Breast epithelium (tissue), 4 donors: ENCODE results near the gene ABTB2. TPM values are rescaled to one million over a fixed set of nuclear protein-coding genes. Genes with fewer than 3 reads are reported as not detected.

Source experiments
- DNase-seq, 2 donors: peaks; one replicate each; pipeline ENCODE4 v3.0.0-alpha.2; 2019; ENCODE audit warnings: low spot score in 2 of 2
- H3K27ac ChIP-seq, 2 donors: fragments of 200-600 bp; sonication (generic) in 1 of 2; one replicate each; pipeline ENCODE4 v1.5.1; 2016 to 2019; ENCODE audit warnings: mild to moderate bottlenecking in 1 of 2
- H3K27me3 ChIP-seq, 2 donors: fragments of 200-600 bp; sonication (generic) in 1 of 2; one replicate each; pipeline versions ENCODE4 v1.5.1 to v1.6.0; 2017 to 2019; ENCODE audit warnings: control low read depth in 1 of 2, mild to moderate bottlenecking in 1 of 2
- H3K36me3 ChIP-seq: fragments of 200-600 bp; one replicate; pipeline ENCODE4 v1.5.1; 2019
- H3K4me1 ChIP-seq, 2 donors: fragments of 200-600 bp; sonication (generic); one replicate each; pipeline ENCODE4 v1.5.1; 2016 to 2019; ENCODE audit warnings: control low read depth in 1 of 2
- H3K4me3 ChIP-seq, 3 donors: fragments of 200-600 bp; sonication (generic); 1 replicate in 2 of 3; 2 replicates in 1 of 3; pipeline ENCODE4 v1.5.1; 2016 to 2019; ENCODE audit warnings: mild to moderate bottlenecking in 3 of 3, moderate library complexity in 2 of 3
- H3K9me3 ChIP-seq, 2 donors: fragments of 200-600 bp; sonication (generic) in 1 of 2; one replicate each; pipeline ENCODE4 v1.5.1; 2016 to 2019; ENCODE audit warnings: control low read depth in 1 of 2
- POLR2A ChIP-seq: fragments of 450-650 bp; IDR thresholded peaks from one replicate; pipeline ENCODE4 v1.6.1; 2016; ENCODE audit warnings: antibody characterized with exemption, mild to moderate bottlenecking, moderate library complexity
- POLR2AphosphoS5 ChIP-seq, 3 donors: sonication (generic); formaldehyde crosslinking; IDR thresholded peaks; one replicate each; pipeline ENCODE4 v1.6.1; 2017; ENCODE audit warnings: antibody characterized with exemption in 3 of 3
- intact Hi-C: fragments of 100-400 bp; cut with DNase I; formaldehyde crosslinking; loops from one replicate; pipeline ENCODE4 v1.15.1; 2023; ENCODE audit warnings: low total_unique reads
- total RNA-seq, 3 donors: library from RNA; depleted of rRNA; stranded (reverse); fragments of >200 nt; gene quantifications; one replicate each; pipeline ENCODE4 v1.1.0, GENCODE V29; 2016
- TF ChIP-seq, protein P1 (sequence below), 3 donors: fragments of 450-650 bp; IDR thresholded peaks; one replicate each; pipeline ENCODE4 v1.5.1; 2016 to 2017; ENCODE audit warnings: antibody characterized with exemption in 3 of 3, mild to moderate bottlenecking in 3 of 3, moderate library complexity in 3 of 3

ABTB2 gene
- total RNA-seq, 3 donors from 2014 or later, result 1.3 to 5.6 (median 1.9) TPM

DNA sequence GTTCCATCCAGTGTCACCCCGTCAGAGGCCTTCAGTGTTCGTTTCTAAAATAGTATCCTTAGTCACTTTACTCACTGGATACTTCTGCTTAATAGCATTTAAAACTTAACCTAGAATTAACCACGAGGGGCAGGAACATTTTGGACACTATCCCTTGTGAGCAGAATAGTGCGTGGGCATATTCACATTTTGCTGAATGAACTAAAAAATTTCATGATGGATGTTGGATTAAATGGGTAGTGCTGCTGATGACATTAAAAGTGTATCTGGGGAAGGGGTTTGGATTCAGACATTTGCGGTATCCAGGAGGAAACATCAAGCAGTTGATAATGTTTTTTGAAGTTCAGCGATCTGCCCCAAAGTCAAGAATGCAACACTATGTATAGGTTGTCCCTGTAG is 253.1 kb downstream of the ABTB2 start:
- peak overlapping the region; percentile 78 to 90 (median 89) for H3K4me3 ChIP-seq
- intact Hi-C loops, result no loop called here
- peak overlapping the region; percentile 96 to 98 for H3K27ac ChIP-seq
- no peaks in the 10 kb centered on the region for H3K27me3 ChIP-seq
- DNase-seq, result no peak
- peaks cover 4% of the 10 kb centered on the region for H3K36me3 ChIP-seq
- TF ChIP-seq POLR2AphosphoS5 (IDR thresholded peaks at IDR 0.05) (no peak), POLR2A (no peak)
- TF ChIP-seq, protein P1, sequence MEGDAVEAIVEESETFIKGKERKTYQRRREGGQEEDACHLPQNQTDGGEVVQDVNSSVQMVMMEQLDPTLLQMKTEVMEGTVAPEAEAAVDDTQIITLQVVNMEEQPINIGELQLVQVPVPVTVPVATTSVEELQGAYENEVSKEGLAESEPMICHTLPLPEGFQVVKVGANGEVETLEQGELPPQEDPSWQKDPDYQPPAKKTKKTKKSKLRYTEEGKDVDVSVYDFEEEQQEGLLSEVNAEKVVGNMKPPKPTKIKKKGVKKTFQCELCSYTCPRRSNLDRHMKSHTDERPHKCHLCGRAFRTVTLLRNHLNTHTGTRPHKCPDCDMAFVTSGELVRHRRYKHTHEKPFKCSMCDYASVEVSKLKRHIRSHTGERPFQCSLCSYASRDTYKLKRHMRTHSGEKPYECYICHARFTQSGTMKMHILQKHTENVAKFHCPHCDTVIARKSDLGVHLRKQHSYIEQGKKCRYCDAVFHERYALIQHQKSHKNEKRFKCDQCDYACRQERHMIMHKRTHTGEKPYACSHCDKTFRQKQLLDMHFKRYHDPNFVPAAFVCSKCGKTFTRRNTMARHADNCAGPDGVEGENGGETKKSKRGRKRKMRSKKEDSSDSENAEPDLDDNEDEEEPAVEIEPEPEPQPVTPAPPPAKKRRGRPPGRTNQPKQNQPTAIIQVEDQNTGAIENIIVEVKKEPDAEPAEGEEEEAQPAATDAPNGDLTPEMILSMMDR (IDR thresholded peaks at IDR 0.05), result no peak
- no peaks in the 10 kb centered on the region for H3K9me3 ChIP-seq
- peaks cover 0 to 6% of the 10 kb centered on the region in 2 donors for H3K4me1 ChIP-seq

Other genes with a start within 250 kb of the ABTB2 start
- 100 to 1,000 TPM; 177 to 469 (median 190) TPM for gene CAT, start 80.9 kb upstream of the ABTB2 start, total RNA-seq
- gene ELF5, start 155.8 kb upstream of the ABTB2 start, total RNA-seq, result 10 to 100 TPM in 2 of 3 donors, not detected in 1; 18.7 to 32.5 TPM